ENCODE measurements around the gene CSMD2.

- TF ChIP-seq CTCF (conservative IDR thresholded peaks at IDR 0.05; ENCODE audit: low read depth, low read length), result no peak
- no peak for TF ChIP-seq RAD21 (IDR thresholded peaks at IDR 0.05; ENCODE audit: low read length)
- TF ChIP-seq USF2 (IDR thresholded peaks at IDR 0.05; ENCODE audit: low read depth, low read length), result no peak
- TF ChIP-seq MAFK (IDR thresholded peaks at IDR 0.05; ENCODE audit: low read depth, low read length), result no peak
- TF ChIP-seq ELK1 (IDR thresholded peaks at IDR 0.05; ENCODE audit: borderline replicate concordance, low read depth, low read length), result no peak
- TF ChIP-seq SMC3 (IDR thresholded peaks at IDR 0.05; ENCODE audit: low read depth, low read length), result no peak
- no peak for TF ChIP-seq POLR2A (IDR thresholded peaks at IDR 0.05; ENCODE audit: low read depth, low read length)
- TF ChIP-seq RFX5 (IDR thresholded peaks at IDR 0.05; ENCODE audit: low read depth, low read length), result no peak
- no peak for TF ChIP-seq BHLHE40 (IDR thresholded peaks at IDR 0.05; ENCODE audit: low read depth, low read length)
- TF ChIP-seq NFE2L2 (IDR thresholded peaks at IDR 0.05; ENCODE audit: low read depth, low read length), result no peak
- TF ChIP-seq MXI1 (IDR thresholded peaks at IDR 0.05; ENCODE audit: borderline replicate concordance, low read depth, low read length), result no peak
- no peak for TF ChIP-seq CEBPB (IDR thresholded peaks at IDR 0.05; ENCODE audit: low read depth, low read length)
- no peak for TF ChIP-seq FOS (IDR thresholded peaks at IDR 0.05; ENCODE audit: low read depth, low read length)
- TF ChIP-seq RCOR1 (IDR thresholded peaks at IDR 0.05; ENCODE audit: insufficient replicate concordance, low read length), result no peak
These were observed 21.1 kb downstream of the CSMD2 start for GRCh38 chr1:34143975-34144374.
